HEK293 (cell line): ENCODE measurements around the gene NLGN1.

Experiments
- CTCF ChIP-seq: fragments of 450-650 bp; formaldehyde crosslinking; IDR thresholded peaks from 2 replicates; pipeline ENCODE4 v1.5.1; 2016; ENCODE audit warnings: missing biosample characterization, missing genetic modification characterization
- TCF7L2 ChIP-seq: IDR thresholded peaks from 2 replicates; pipeline ENCODE4 v1.6.1; 2011; ENCODE audit warnings: low read depth, mild to moderate bottlenecking, inconsistent platforms, low read length, moderate library complexity, borderline replicate concordance
- ZBTB1 ChIP-seq: fragments of 450-650 bp; formaldehyde crosslinking; IDR thresholded peaks from 2 replicates; pipeline ENCODE4 v1.5.1; 2016; ENCODE audit warnings: missing biosample characterization, missing genetic modification characterization
- ZNF274 ChIP-seq, 2 experiments: fragments of 200-500 bp in 1 of 2; fragments of 450-650 bp in 1 of 2; sonication (Bioruptor generic) in 1 of 2; formaldehyde crosslinking in 1 of 2; IDR thresholded peaks; 2 replicates each; pipeline versions ENCODE4 v1.5.1 to v1.6.1; 2014 to 2016; ENCODE audit warnings: borderline replicate concordance in 1 of 2, inconsistent platforms in 1 of 2, low read length in 1 of 2, missing biosample characterization in 1 of 2, missing genetic modification characterization in 1 of 2
- ZNF747 ChIP-seq: fragments of 450-650 bp; formaldehyde crosslinking; IDR thresholded peaks from 2 replicates; pipeline ENCODE4 v1.5.1; 2016; ENCODE audit warnings: missing biosample characterization, missing genetic modification characterization
- ZNF776 ChIP-seq: fragments of 450-650 bp; formaldehyde crosslinking; IDR thresholded peaks from 2 replicates; pipeline ENCODE4 v1.5.0; 2017; ENCODE audit warnings: missing biosample characterization, missing genetic modification characterization, borderline replicate concordance
- TF ChIP-seq, protein P1 (sequence below): fragments of 450-650 bp; formaldehyde crosslinking; IDR thresholded peaks from 2 replicates; pipeline ENCODE4 v1.5.1; 2016; ENCODE audit warnings: missing biosample characterization, missing genetic modification characterization, low read depth
- TF ChIP-seq, protein P2 (sequence below): fragments of 450-650 bp; formaldehyde crosslinking; IDR thresholded peaks from 2 replicates; pipeline ENCODE4 v1.5.1; 2016; ENCODE audit warnings: missing biosample characterization, missing genetic modification characterization, borderline replicate concordance

- TF ChIP-seq, protein P1, sequence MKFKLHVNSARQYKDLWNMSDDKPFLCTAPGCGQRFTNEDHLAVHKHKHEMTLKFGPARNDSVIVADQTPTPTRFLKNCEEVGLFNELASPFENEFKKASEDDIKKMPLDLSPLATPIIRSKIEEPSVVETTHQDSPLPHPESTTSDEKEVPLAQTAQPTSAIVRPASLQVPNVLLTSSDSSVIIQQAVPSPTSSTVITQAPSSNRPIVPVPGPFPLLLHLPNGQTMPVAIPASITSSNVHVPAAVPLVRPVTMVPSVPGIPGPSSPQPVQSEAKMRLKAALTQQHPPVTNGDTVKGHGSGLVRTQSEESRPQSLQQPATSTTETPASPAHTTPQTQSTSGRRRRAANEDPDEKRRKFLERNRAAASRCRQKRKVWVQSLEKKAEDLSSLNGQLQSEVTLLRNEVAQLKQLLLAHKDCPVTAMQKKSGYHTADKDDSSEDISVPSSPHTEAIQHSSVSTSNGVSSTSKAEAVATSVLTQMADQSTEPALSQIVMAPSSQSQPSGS (tag by site-specific recombination), result no peak
- TF ChIP-seq ZBTB1 (tag by site-specific recombination), result no peak
- TF ChIP-seq ZNF747 (tag by site-specific recombination), result no peak
- TF ChIP-seq ZNF776, result no peak
- no peak for TF ChIP-seq CTCF (tag by site-specific recombination)
- TF ChIP-seq, protein P2, sequence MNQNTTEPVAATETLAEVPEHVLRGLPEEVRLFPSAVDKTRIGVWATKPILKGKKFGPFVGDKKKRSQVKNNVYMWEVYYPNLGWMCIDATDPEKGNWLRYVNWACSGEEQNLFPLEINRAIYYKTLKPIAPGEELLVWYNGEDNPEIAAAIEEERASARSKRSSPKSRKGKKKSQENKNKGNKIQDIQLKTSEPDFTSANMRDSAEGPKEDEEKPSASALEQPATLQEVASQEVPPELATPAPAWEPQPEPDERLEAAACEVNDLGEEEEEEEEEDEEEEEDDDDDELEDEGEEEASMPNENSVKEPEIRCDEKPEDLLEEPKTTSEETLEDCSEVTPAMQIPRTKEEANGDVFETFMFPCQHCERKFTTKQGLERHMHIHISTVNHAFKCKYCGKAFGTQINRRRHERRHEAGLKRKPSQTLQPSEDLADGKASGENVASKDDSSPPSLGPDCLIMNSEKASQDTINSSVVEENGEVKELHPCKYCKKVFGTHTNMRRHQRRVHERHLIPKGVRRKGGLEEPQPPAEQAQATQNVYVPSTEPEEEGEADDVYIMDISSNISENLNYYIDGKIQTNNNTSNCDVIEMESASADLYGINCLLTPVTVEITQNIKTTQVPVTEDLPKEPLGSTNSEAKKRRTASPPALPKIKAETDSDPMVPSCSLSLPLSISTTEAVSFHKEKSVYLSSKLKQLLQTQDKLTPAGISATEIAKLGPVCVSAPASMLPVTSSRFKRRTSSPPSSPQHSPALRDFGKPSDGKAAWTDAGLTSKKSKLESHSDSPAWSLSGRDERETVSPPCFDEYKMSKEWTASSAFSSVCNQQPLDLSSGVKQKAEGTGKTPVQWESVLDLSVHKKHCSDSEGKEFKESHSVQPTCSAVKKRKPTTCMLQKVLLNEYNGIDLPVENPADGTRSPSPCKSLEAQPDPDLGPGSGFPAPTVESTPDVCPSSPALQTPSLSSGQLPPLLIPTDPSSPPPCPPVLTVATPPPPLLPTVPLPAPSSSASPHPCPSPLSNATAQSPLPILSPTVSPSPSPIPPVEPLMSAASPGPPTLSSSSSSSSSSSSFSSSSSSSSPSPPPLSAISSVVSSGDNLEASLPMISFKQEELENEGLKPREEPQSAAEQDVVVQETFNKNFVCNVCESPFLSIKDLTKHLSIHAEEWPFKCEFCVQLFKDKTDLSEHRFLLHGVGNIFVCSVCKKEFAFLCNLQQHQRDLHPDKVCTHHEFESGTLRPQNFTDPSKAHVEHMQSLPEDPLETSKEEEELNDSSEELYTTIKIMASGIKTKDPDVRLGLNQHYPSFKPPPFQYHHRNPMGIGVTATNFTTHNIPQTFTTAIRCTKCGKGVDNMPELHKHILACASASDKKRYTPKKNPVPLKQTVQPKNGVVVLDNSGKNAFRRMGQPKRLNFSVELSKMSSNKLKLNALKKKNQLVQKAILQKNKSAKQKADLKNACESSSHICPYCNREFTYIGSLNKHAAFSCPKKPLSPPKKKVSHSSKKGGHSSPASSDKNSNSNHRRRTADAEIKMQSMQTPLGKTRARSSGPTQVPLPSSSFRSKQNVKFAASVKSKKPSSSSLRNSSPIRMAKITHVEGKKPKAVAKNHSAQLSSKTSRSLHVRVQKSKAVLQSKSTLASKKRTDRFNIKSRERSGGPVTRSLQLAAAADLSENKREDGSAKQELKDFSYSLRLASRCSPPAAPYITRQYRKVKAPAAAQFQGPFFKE (tag by site-specific recombination), result no peak
- TF ChIP-seq TCF7L2, result no peak
- TF ChIP-seq ZNF274 (IDR thresholded peaks at IDR 0.05; ENCODE audit: low read length), result no peak
- no peak for TF ChIP-seq ZNF274 (tag by site-specific recombination; IDR thresholded peaks at IDR 0.05; ENCODE audit: borderline replicate concordance)
Measured at GRCh38 chr3:173538410-173538809, 140.9 kb downstream of the NLGN1 start.
